Gastroesophageal sphincter (tissue), 3 donors: ENCODE data around the gene HOXA7.

Experiments
- EP300 ChIP-seq: sonication (generic); formaldehyde crosslinking; IDR thresholded peaks from one replicate; pipeline ENCODE4 v1.6.1; 2017; ENCODE audit warnings: antibody characterized with exemption, mild to moderate bottlenecking
- POLR2A ChIP-seq, 2 donors: fragments of 450-650 bp; IDR thresholded peaks; one replicate each; pipeline ENCODE4 v1.6.1; 2017; ENCODE audit warnings: antibody characterized with exemption in 2 of 2, mild to moderate bottlenecking in 2 of 2, moderate library complexity in 1 of 2
- POLR2AphosphoS5 ChIP-seq: sonication (generic); formaldehyde crosslinking; IDR thresholded peaks from one replicate; pipeline ENCODE4 v1.6.1; 2017; ENCODE audit warnings: antibody characterized with exemption
- TF ChIP-seq, protein P1 (sequence below), 4 experiments: fragments of 200-600 bp in 2 of 4; fragments of 450-650 bp in 2 of 4; sonication (generic) in 1 of 4; IDR thresholded peaks; one replicate each; pipeline ENCODE4 v1.5.1; 2017 to 2019; ENCODE audit warnings: antibody characterized with exemption in 4 of 4, mild to moderate bottlenecking in 2 of 4, moderate library complexity in 2 of 4

DNA sequence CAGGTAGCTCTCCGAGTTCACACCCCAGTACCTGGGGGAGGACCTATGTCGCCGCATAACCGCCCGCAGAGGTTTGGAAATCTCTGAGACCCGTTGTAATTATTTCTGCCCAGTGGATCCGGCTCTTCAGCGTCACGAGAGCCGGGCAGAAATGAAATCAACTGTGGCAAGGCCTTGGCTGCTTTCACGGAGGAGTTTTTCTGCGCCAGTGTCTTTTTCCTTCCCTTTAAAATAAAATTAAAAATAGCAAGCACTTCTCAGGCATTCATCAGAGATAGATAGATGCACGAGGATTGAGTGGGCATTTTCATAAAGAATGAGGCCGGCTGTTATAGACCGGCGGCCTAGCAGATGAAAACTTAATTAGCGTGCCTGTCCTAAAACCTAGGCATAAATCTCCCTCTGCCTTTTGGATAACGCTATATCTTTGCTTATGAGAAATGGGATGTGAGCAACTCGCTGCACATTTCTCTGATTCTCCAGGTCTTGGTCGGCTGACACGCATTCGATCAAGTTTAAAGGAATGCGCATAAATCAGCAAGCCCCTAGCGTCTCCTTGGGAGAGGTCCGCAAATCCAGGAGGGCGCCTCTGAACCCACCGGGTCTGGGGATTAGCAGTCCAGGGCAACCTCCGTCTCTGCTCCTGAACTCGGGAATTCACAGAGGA, 37.0 kb upstream of the HOXA7 start:
- TF ChIP-seq, protein P1, sequence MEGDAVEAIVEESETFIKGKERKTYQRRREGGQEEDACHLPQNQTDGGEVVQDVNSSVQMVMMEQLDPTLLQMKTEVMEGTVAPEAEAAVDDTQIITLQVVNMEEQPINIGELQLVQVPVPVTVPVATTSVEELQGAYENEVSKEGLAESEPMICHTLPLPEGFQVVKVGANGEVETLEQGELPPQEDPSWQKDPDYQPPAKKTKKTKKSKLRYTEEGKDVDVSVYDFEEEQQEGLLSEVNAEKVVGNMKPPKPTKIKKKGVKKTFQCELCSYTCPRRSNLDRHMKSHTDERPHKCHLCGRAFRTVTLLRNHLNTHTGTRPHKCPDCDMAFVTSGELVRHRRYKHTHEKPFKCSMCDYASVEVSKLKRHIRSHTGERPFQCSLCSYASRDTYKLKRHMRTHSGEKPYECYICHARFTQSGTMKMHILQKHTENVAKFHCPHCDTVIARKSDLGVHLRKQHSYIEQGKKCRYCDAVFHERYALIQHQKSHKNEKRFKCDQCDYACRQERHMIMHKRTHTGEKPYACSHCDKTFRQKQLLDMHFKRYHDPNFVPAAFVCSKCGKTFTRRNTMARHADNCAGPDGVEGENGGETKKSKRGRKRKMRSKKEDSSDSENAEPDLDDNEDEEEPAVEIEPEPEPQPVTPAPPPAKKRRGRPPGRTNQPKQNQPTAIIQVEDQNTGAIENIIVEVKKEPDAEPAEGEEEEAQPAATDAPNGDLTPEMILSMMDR (IDR thresholded peaks at IDR 0.05): no peak
- TF ChIP-seq POLR2A (IDR thresholded peaks at IDR 0.05) (no peak), POLR2AphosphoS5 (no peak), EP300 (no peak)
